H1 (cell line): ENCODE data around the gene NTN5.

ENCODE experiments used
- PHF8 ChIP-seq: fragments of 200-600 bp; sonication (generic); conservative IDR thresholded peaks from 2 replicates; pipeline ENCODE4 v1.7.1; 2012; ENCODE audit warnings: low read depth, mild to moderate bottlenecking, inconsistent platforms, low read length, moderate library complexity
- POLR2AphosphoS5 ChIP-seq: IDR thresholded peaks from 2 replicates; pipeline ENCODE4 v1.6.1; 2011; ENCODE audit warnings: low read depth, low read length
- TF ChIP-seq, protein P1 (sequence below), 3 experiments: IDR thresholded peaks; 1 replicate in 2 of 3; 2 replicates in 1 of 3; pipeline versions ENCODE4 v1.5.1 to v1.6.1; 2011; ENCODE audit warnings: low read length in 3 of 3, mild to moderate bottlenecking in 3 of 3, inconsistent platforms in 2 of 3, low read depth in 1 of 3, moderate library complexity in 1 of 3; ENCODE audit not compliant: insufficient read depth in 1 of 3; ENCODE audit errors: control extremely low read depth in 1 of 3

DNA sequence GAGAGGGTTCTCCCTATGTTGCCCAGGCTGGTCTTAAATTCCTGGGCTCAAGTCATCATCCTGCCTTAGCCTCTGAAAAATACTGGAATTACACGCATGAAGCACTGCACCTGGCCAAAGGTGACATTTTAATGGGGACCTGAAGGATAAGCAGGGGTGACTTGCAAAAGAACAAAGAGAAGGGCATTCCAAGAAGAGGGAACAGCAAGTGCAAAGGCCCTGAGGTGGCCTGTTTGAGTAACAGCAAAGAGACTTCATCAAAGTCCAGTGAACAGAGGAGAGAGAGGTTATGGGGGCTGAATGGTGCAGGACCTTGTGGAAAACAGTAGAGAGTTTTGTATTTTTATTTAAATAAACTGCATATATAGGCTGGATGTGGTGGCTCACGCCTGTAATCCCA lies 31.0 kb downstream of the NTN5 start:
- TF ChIP-seq POLR2AphosphoS5 (no peak), PHF8 (no peak)
- TF ChIP-seq, protein P1, sequence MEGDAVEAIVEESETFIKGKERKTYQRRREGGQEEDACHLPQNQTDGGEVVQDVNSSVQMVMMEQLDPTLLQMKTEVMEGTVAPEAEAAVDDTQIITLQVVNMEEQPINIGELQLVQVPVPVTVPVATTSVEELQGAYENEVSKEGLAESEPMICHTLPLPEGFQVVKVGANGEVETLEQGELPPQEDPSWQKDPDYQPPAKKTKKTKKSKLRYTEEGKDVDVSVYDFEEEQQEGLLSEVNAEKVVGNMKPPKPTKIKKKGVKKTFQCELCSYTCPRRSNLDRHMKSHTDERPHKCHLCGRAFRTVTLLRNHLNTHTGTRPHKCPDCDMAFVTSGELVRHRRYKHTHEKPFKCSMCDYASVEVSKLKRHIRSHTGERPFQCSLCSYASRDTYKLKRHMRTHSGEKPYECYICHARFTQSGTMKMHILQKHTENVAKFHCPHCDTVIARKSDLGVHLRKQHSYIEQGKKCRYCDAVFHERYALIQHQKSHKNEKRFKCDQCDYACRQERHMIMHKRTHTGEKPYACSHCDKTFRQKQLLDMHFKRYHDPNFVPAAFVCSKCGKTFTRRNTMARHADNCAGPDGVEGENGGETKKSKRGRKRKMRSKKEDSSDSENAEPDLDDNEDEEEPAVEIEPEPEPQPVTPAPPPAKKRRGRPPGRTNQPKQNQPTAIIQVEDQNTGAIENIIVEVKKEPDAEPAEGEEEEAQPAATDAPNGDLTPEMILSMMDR (IDR thresholded peaks at IDR 0.05; ENCODE audit: control extremely low read depth in 1 of 3, insufficient read depth in 1 of 3, low read depth in 1 of 3, low read length in 3 of 3): no peak
